ENCODE measurements around the gene LRP10.

DNA sequence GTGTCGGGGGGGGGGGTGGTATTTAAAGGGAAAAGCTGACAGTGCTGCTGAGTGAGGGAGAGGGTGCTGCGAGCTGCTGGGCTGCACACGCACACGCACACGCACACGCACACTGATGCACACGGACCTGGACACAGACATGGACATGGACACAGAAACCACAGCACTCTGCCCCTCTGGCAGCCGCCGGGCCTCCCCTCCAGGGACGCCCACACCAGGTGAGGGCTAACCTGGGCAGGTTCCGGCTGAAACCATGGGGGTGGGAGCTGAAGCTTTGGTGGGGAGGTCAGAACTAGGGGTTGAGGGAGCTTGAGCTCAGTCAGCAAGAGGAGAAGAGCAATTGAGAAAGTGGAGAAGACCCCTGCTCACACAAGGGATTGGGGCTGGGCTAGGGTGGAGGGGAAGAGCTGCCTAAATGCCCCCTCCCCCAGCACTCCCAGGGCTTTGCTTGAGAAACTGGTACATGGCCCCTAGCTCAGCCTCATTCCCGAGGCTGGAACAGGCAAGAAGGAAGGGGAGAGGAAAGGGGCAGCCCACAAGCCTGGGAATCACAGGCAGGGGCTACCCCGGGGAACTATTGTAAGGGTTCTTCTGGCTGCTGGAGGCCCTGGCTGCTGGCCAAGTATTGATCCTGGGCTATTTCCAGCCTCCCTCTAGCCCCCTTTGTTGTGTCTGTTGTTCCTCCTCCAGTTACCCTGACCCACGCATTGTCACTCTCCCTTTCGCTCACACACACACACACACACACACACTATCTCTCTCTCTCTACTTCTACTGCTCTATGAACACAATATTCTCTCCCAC is 11.8 kb downstream of the LRP10 start, which contains the start of gene REM2:
- TF ChIP-seq, protein P1, sequence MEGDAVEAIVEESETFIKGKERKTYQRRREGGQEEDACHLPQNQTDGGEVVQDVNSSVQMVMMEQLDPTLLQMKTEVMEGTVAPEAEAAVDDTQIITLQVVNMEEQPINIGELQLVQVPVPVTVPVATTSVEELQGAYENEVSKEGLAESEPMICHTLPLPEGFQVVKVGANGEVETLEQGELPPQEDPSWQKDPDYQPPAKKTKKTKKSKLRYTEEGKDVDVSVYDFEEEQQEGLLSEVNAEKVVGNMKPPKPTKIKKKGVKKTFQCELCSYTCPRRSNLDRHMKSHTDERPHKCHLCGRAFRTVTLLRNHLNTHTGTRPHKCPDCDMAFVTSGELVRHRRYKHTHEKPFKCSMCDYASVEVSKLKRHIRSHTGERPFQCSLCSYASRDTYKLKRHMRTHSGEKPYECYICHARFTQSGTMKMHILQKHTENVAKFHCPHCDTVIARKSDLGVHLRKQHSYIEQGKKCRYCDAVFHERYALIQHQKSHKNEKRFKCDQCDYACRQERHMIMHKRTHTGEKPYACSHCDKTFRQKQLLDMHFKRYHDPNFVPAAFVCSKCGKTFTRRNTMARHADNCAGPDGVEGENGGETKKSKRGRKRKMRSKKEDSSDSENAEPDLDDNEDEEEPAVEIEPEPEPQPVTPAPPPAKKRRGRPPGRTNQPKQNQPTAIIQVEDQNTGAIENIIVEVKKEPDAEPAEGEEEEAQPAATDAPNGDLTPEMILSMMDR (IDR thresholded peaks at IDR 0.05) = no peak
- no peak for TF ChIP-seq ZFX (IDR thresholded peaks at IDR 0.05; ENCODE audit: borderline replicate concordance)
